CD4-positive, alpha-beta T cell treated with Interleukin-21 for 1 hour (primary cell): Measurements from ENCODE around the gene CHRM1.

Experiments used
- DNase-seq: peaks from one replicate; pipeline ENCODE4 v3.0.0-alpha.2; 2020

CHRM1 gene

GRCh38 chr11:62925308-62925707, 4.1 kb upstream of the CHRM1 start:
- no peak for DNase-seq

GRCh38 chr11:62923601-62924411, 2.6 kb upstream of the CHRM1 start:
- peak; percentile 19 for DNase-seq

DNA sequence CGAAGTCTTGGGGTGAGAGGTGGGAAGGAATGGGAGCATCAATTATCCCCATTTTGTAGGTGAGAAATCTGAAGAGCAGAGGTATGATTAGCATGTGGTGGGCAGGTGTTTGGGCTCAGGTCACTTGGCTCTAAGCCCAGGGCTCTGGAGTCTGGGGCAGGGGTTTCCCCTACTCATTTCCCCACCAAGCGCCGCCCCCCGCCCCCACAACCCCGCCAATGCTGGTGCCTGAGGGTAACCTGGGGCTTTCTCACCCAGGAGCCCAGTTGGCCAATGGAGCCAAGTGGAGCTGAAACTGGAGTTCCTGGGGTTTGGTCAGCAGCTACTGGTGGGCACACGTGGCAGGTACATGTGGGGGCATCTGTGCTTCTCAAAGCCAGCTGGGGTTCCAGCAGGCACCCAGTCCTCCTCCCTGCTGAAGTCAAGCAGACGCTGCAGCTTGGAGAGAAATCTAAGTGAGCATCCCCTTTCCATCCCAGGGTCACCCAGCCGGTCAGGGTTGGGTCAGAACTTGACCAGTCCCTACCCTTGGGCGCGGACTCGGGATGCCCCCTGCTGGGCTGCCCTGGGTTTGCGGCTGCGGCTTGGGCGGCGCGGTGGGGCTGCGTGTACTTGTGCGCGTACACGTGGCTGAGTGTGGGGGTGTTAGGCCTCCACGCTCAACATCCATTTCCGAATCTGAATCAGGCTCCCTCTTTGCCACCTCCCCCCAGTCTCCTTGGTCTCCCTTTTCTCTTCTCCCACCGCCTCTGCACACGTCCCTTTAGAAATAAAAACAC, 1.7 kb upstream of the CHRM1 start:
- no peak for DNase-seq

DNA sequence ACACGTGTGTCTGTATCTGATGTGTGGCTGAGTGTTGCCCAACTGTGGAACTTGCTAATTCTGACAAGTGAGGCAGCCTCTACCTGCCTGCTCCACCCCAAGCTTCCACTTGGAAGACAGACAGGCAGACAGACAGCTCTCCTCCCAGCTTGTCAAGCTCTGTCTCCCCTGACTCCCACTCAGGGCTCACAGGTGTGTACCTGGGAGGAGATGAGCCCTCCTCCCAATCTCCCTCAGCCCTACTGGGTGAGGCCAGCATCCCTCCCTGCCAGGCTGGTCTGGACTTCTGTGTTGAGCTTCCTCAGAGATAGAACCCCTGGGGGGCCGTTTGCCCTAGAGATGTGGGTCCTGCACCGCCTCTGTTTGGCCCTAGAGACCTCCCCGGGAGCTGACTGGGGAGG, 1.0 kb upstream of the CHRM1 start:
- no peak for DNase-seq

- no peak for DNase-seq
These were observed 518 bp upstream of the CHRM1 start for GRCh38 chr11:62921573-62922188.

GRCh38 chr11:62919898-62920640, 1.1 kb downstream of the CHRM1 start:
- no peak for DNase-seq

GRCh38 chr11:62919476-62919875, 1.7 kb downstream of the CHRM1 start:
- DNase-seq = no peak

GRCh38 chr11:62918531-62918930, 2.6 kb downstream of the CHRM1 start:
- no peak for DNase-seq

DNA sequence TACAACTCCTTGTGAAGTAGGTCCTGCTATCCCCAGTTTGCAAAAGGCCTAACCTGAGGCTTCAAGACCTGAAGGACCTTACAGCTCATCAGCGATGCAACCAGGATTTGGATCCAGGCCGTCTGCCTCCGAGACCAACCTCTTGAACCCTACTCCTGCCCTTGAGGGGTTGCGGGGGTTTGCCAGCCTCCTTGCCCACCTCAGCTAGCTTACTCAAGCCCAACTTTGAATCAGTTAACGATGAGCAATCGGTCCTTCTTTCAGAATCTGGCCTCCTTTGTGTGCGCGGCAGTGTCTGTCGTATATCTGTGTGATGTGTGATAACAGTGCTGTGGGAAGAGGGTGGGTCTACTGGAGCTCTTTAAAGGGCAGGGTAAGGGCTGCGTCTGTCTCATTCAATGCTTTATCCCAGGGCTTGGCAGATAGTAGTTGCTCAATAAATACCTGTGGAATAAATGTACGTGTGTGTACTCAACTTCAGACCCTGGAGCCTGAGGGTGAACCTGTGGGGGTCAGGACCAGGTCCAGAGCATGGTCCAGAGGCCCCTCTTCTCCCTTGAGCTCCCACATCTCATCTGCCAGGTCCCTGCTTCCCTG, 3.2 kb downstream of the CHRM1 start:
- no peak for DNase-seq

- DNase-seq = no peak
These were observed 6.7 kb downstream of the CHRM1 start for GRCh38 chr11:62914416-62914815.

DNA sequence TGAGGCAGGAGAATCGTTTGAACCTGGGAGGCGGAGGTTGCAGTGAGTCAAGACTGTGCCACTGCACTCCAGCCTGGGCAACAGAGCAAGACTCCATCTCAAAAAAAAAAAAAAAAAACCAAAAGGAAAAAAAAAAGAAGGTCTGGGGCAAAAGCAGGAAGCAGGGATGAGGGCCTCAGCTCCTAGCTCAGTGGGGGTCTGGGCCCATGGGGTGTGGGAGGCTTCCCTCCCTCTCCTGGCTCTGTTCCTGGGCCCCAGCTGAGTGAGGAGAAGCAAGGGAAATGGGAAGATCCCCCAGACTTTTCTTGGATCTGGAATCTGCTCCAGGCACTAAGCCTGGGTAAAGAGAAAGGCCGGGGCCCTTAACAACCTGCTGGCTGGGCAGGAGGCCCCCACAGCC, 8.9 kb downstream of the CHRM1 start:
- no peak for DNase-seq

DNA sequence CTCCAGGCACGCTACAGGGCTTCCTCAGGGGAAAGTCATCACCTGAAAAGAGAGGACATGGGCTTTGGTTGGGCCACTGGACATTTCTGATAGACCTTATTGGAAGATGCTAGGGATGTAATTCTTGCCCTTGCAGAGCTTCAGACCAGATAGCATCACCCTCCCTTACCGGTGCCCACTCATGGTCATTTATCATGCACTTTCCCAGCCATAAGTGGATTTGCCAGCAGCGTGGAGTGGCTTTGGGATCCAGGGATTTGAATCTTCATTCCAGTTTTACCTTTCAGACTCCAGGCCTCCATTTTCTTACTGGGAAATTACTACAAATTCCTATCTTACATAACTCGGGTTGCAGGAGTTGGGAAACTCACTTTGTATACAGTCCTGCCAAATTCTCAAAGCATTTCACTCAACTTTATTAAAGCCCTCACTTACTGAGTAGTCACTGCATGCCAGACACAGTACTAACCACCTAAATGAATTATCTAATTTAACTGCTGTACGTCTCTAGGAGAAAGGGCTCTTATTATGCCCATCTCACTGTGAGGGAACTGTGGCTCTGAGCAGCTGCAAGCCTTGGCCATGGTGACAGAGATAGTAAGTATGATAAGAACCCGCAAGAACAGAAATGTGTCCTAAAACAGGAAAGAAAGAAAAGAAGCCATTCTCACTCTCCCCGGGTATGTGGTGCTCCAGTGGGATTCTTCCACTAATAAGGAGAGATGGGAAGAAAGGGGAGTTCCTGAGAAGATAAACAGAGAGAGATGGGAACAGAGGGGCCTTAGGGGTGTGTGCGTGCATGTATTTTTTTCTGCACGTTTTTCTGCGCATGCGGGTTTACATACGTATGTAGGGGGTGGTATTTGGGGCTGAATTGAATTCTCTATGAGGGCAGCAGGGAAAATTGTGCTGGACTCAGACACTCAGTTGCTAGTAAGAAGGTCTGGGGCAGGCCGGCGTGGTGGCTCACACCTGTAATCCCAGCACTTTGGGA, 9.7 kb downstream of the CHRM1 start:
- DNase-seq = no peak

GRCh38 chr11:62910141-62910882, 10.9 kb downstream of the CHRM1 start:
- DNase-seq = no peak

- DNase-seq = no peak
These were observed 11.9 kb downstream of the CHRM1 start for GRCh38 chr11:62909107-62909894.

GRCh38 chr11:62908468-62909072, 12.6 kb downstream of the CHRM1 start:
- DNase-seq = no peak

GRCh38 chr11:62905927-62906531, 15.1 kb downstream of the CHRM1 start:
- DNase-seq = peak; percentile 81

- DNase-seq = no peak
These were observed 15.9 kb downstream of the CHRM1 start for GRCh38 chr11:62905296-62905695.

- no peak for DNase-seq
These were observed 18.2 kb downstream of the CHRM1 start for GRCh38 chr11:62902932-62903331.

GRCh38 chr11:62898027-62898426, 23.1 kb downstream of the CHRM1 start:
- no peak for DNase-seq
